Natural killer cell (primary cell): Measurements from ENCODE around the gene RFC1. TPM values are rescaled to one million over a fixed set of nuclear protein-coding genes. Genes with fewer than 3 reads are reported as not detected.

Experiments used
- ATAC-seq, 3 donors: fragments of 150-1000 bp in 2 of 3; fragments of 200-7000 bp in 1 of 3; cut with Tn5 transposase; 1 replicate in 1 of 3; 2 replicates in 2 of 3; pipeline ENCODE4 v1.10.0; 2021; ENCODE audit warnings: mild to moderate bottlenecking in 2 of 3, moderate library complexity in 2 of 3
- DNase-seq, 2 donors: peaks; one replicate each; pipeline versions ENCODE4 v3.0.0 to v3.0.0-alpha.2; 2013 to 2021; ENCODE audit warnings: mixed read lengths in 1 of 2
- H3K27ac ChIP-seq: one replicate; pipeline ENCODE4 v1.5.1; 2013; ENCODE audit warnings: mild to moderate bottlenecking, low read length
- H3K27me3 ChIP-seq: one replicate; pipeline ENCODE4 v1.6.1; 2013; ENCODE audit warnings: low read length; ENCODE audit not compliant: control insufficient read depth, insufficient read depth
- H3K36me3 ChIP-seq: one replicate; pipeline ENCODE4 v1.6.1; 2013; ENCODE audit warnings: low read length; ENCODE audit not compliant: control insufficient read depth, insufficient read depth
- H3K4me1 ChIP-seq: one replicate; pipeline ENCODE4 v1.6.1; 2013; ENCODE audit warnings: low read length; ENCODE audit not compliant: control insufficient read depth, insufficient read depth
- H3K4me3 ChIP-seq: one replicate; pipeline ENCODE4 v1.5.1; 2013; ENCODE audit warnings: low read length
- H3K9me3 ChIP-seq: one replicate; pipeline ENCODE4 v1.6.1; 2013; ENCODE audit warnings: low read length; ENCODE audit not compliant: control insufficient read depth, insufficient read depth
- H3K27ac Mint-ChIP-seq, 2 donors: one replicate each; pipeline ENCODE4 v1.8.0; 2022; ENCODE audit warnings: mild to moderate bottlenecking in 2 of 2, mixed read lengths in 2 of 2, moderate library complexity in 1 of 2
- H3K27me3 Mint-ChIP-seq, 2 donors: one replicate each; pipeline ENCODE4 v1.8.0; 2022; ENCODE audit warnings: low read depth in 2 of 2, mixed read lengths in 2 of 2
- H3K36me3 Mint-ChIP-seq: one replicate; pipeline ENCODE4 v1.8.0; 2022; ENCODE audit warnings: mixed read lengths
- H3K4me1 Mint-ChIP-seq, 2 donors: one replicate each; pipeline ENCODE4 v1.8.0; 2022; ENCODE audit warnings: mixed read lengths in 2 of 2
- H3K4me3 Mint-ChIP-seq: one replicate; pipeline ENCODE4 v1.8.0; 2022; ENCODE audit warnings: mild to moderate bottlenecking, moderate library complexity, mixed read lengths
- H3K9me3 Mint-ChIP-seq, 2 donors: one replicate each; pipeline ENCODE4 v1.8.0; 2022; ENCODE audit warnings: mixed read lengths in 2 of 2
- CTCF ChIP-seq: fragments of 200-600 bp; IDR thresholded peaks from one replicate; pipeline ENCODE4 v1.8.0; 2022; ENCODE audit warnings: antibody characterized with exemption
- WGBS: methylation state at CpG from one replicate; pipeline ENCODE4 v1.1.7; 2013; ENCODE audit warnings: missing lambda C conversion rate; ENCODE audit not compliant: insufficient coverage; 5-methylcytosine and 5-hydroxymethylcytosine counted together
- intact Hi-C: fragments of 100-400 bp; cut with micrococcal nuclease; formaldehyde crosslinking; loops from one replicate; pipeline ENCODE4 v1.14.2; 2022
- total RNA-seq, 4 donors: library from RNA; stranded (reverse); fragments of 120-200 nt in 1 of 4; gene quantifications; one replicate each; pipeline versions ENCODE4 v1.2.3 to v1.2.4, GENCODE V29; 2013 to 2022

Gene RFC1
- total RNA-seq, 3 donors from 2014 or later (not counting 1 experiment from before 2014, with no cell fraction given), result 74.6 to 103 (median 84.7) TPM

- H3K27me3 ChIP-seq, result no peaks in the 10 kb centered on the region
- DNase-seq, result no peak
- Mint-ChIP-seq H3K4me1 (no peaks in the 10 kb centered on the region), H3K9me3 (no peaks in the 10 kb centered on the region), H3K4me3 (no peak overlapping the region), H3K27me3 (no peaks in the 10 kb centered on the region), H3K36me3 (no peaks in the 10 kb centered on the region), H3K27ac (peak overlapping the region in 1 of 2 donors; percentile 21)
- H3K4me3 ChIP-seq, result no peak overlapping the region
- no peaks in the 10 kb centered on the region for H3K4me1 ChIP-seq
- ATAC-seq, result no peak
- intact Hi-C loops, result no loop called here
- no peak overlapping the region for H3K27ac ChIP-seq
- H3K36me3 ChIP-seq, result peaks cover 54% of the 10 kb centered on the region
- H3K9me3 ChIP-seq, result no peaks in the 10 kb centered on the region
- no peak for TF ChIP-seq CTCF
Observed at GRCh38 chr4:39320381-39321115, 45.6 kb downstream of the RFC1 start.

GRCh38 chr4:39319676-39320075, 46.5 kb downstream of the RFC1 start:
- no peaks in the 10 kb centered on the region for H3K9me3 Mint-ChIP-seq
- H3K36me3 Mint-ChIP-seq, result no peaks in the 10 kb centered on the region
- H3K36me3 ChIP-seq, result peaks cover 56% of the 10 kb centered on the region

GRCh38 chr4:39312816-39313215, 53.3 kb downstream of the RFC1 start:
- DNase-seq, result no peak
- 67% methylated on average over 4 of the region's 4 CpGs for WGBS
- Mint-ChIP-seq H3K4me3 (no peak overlapping the region), H3K27ac (no peak overlapping the region), H3K4me1 (peaks cover 0 to 5% of the 10 kb centered on the region in 2 donors), H3K27me3 (no peaks in the 10 kb centered on the region), H3K9me3 (no peaks in the 10 kb centered on the region), H3K36me3 (peaks cover 23% of the 10 kb centered on the region)
- Histone ChIP-seq H3K4me1 (no peaks in the 10 kb centered on the region), H3K27me3 (no peaks in the 10 kb centered on the region), H3K36me3 (peaks cover 75% of the 10 kb centered on the region), H3K4me3 (no peak overlapping the region), H3K9me3 (no peaks in the 10 kb centered on the region), H3K27ac (no peak overlapping the region)
- TF ChIP-seq CTCF, result no peak
- ATAC-seq, result no peak
- intact Hi-C loops, result no loop called here

More at GRCh38 chr4:39319676-39320075, 46.5 kb downstream of the RFC1 start:
- H3K4me3 Mint-ChIP-seq, result no peak overlapping the region
- TF ChIP-seq CTCF, result no peak
- H3K27ac ChIP-seq, result no peak overlapping the region
- ATAC-seq, result no peak
- no peaks in the 10 kb centered on the region for H3K9me3 ChIP-seq
- no peaks in the 10 kb centered on the region for H3K4me1 Mint-ChIP-seq
- H3K27me3 ChIP-seq, result no peaks in the 10 kb centered on the region
- no peaks in the 10 kb centered on the region for H3K27me3 Mint-ChIP-seq
- no peak for DNase-seq
- H3K27ac Mint-ChIP-seq, result no peak overlapping the region
- WGBS, result 100% methylated on average over 2 of the region's 4 CpGs
- H3K4me3 ChIP-seq, result no peak overlapping the region
- H3K4me1 ChIP-seq, result no peaks in the 10 kb centered on the region
- intact Hi-C loops, result no loop called here

- Histone ChIP-seq H3K27ac (no peak overlapping the region), H3K4me3 (no peak overlapping the region), H3K27me3 (no peaks in the 10 kb centered on the region), H3K36me3 (peaks cover 64% of the 10 kb centered on the region), H3K4me1 (no peaks in the 10 kb centered on the region), H3K9me3 (no peaks in the 10 kb centered on the region)
- no peak for TF ChIP-seq CTCF
- intact Hi-C loops, result no loop called here
- no peak for ATAC-seq
- Mint-ChIP-seq H3K9me3 (no peaks in the 10 kb centered on the region), H3K4me3 (no peak overlapping the region), H3K4me1 (peaks cover 10 to 17% of the 10 kb centered on the region in 2 donors), H3K27ac (no peak overlapping the region), H3K36me3 (peaks cover 23% of the 10 kb centered on the region), H3K27me3 (no peaks in the 10 kb centered on the region)
- 96% methylated on average over 6 of the region's 6 CpGs for WGBS
- DNase-seq, result no peak
Observed at GRCh38 chr4:39308611-39309010, 57.6 kb downstream of the RFC1 start.
